HepG2 (cell line): ENCODE measurements around the gene SMOC1. TPM values are rescaled to one million over a fixed set of nuclear protein-coding genes. Genes with fewer than 3 reads are reported as not detected.

Source experiments
- ATAC-seq: fragments of 200-7000 bp; cut with Tn5 transposase; 3 replicates; pipeline ENCODE4 v1.9.1; 2020; ENCODE audit warnings: mild to moderate bottlenecking, moderate library complexity
- BruUV-seq: library from RNA; stranded (reverse); fragments of 400-500 nt; replicated peaks from 2 replicates; lab custom pipeline; 2021; lab: Mats Ljungman, UMichigan
- CTCF ChIA-PET: fragments of 300-600 bp; formaldehyde crosslinking; extraction: SDS; loops from one replicate; lab custom pipeline; 2021; ENCODE audit warnings: low total read pairs, inconsistent platforms, low intra/inter-chr PET ratio; lab: Yijun Ruan, JAX
- POLR2A ChIA-PET: fragments of 350-600 bp; sonication (Branson Sonifier 250); formaldehyde crosslinking; loops from one replicate; lab custom pipeline; 2020; ENCODE audit warnings: antibody characterized with exemption, inconsistent platforms; lab: Yijun Ruan, JAX
- DNase-seq: peaks from one replicate; pipeline ENCODE4 v3.0.0-alpha.2; 2015; ENCODE audit warnings: low spot score
- FAIRE-seq: peaks from 3 replicates; lab custom pipeline; 2011; peaks lifted over from hg19 to GRCh38; lab: Jason Lieb, UNC
- H2AFZ ChIP-seq: one replicate; pipeline ENCODE4 v1.6.1; 2011; ENCODE audit warnings: low read length, inconsistent platforms
- H3K27ac ChIP-seq: fragments of 300-600 bp; 3 replicates; pipeline ENCODE4 v1.8.0; 2011; ENCODE audit warnings: mixed run types, mild to moderate bottlenecking, mixed read lengths, low read length, inconsistent platforms; ENCODE audit not compliant: insufficient read depth; ENCODE audit errors: extremely low read length
- H3K27me3 ChIP-seq, 2 experiments: fragments of 200-600 bp in 1 of 2; 2 replicates in 1 of 2; 3 replicates in 1 of 2; pipeline versions ENCODE4 v1.6.0 to v1.8.0; 2011; ENCODE audit warnings: low read length in 2 of 2, mild to moderate bottlenecking in 2 of 2, moderate library complexity in 2 of 2, inconsistent platforms in 1 of 2; ENCODE audit not compliant: insufficient read depth in 2 of 2, control insufficient read depth in 1 of 2
- H3K36me3 ChIP-seq, 2 experiments: fragments of 200-600 bp in 1 of 2; replicated peaks in 1 of 2; 2 replicates in 1 of 2; 3 replicates in 1 of 2; pipeline versions ENCODE4 v1.5.1 to v1.8.0; 2011; ENCODE audit warnings: low read length in 2 of 2, inconsistent platforms in 1 of 2; ENCODE audit not compliant: insufficient read depth in 2 of 2, control insufficient read depth in 1 of 2
- H3K4me1 ChIP-seq: 2 replicates; pipeline ENCODE4 v1.5.1; 2012; ENCODE audit warnings: low read length, inconsistent platforms; ENCODE audit not compliant: insufficient read depth
- H3K4me2 ChIP-seq: 2 replicates; pipeline ENCODE4 v1.6.0; 2011; ENCODE audit warnings: low read depth, low read length, inconsistent platforms
- H3K4me3 ChIP-seq, 3 experiments: fragments of 200-600 bp in 1 of 3; sonication (generic), shearing (Covaris generic) in 1 of 3; replicated peaks in 1 of 3; 2 replicates each; pipeline ENCODE4 v1.5.1; 2011 to 2016; ENCODE audit warnings: low read length in 3 of 3, inconsistent platforms in 2 of 3, low read depth in 2 of 3, mild to moderate bottlenecking in 2 of 3, control low read depth in 1 of 3, mixed read lengths in 1 of 3; ENCODE audit not compliant: insufficient read depth in 1 of 3
- H3K79me2 ChIP-seq: one replicate; pipeline ENCODE4 v1.6.1; 2011; ENCODE audit warnings: low read length, inconsistent platforms; ENCODE audit not compliant: insufficient read depth
- H3K9ac ChIP-seq: 2 replicates; pipeline ENCODE4 v1.6.0; 2011; ENCODE audit warnings: mild to moderate bottlenecking, low read depth, low read length, inconsistent platforms; ENCODE audit not compliant: insufficient read depth
- H3K9me3 ChIP-seq: 2 replicates; pipeline ENCODE4 v1.5.1; 2012; ENCODE audit warnings: mild to moderate bottlenecking, low read length
- H4K20me1 ChIP-seq: 2 replicates; pipeline ENCODE4 v1.6.0; 2011; ENCODE audit warnings: inconsistent platforms, mild to moderate bottlenecking, low read length, moderate library complexity; ENCODE audit not compliant: insufficient read depth
- CEBPB ChIP-seq: IDR thresholded peaks from 2 replicates; pipeline ENCODE4 v1.6.1; 2011; ENCODE audit warnings: low read depth, low read length, improper control_type of control experiment, borderline replicate concordance
- CEBPG ChIP-seq: IDR thresholded peaks from 2 replicates; pipeline ENCODE4 v1.6.1; 2016
- FOSL2 ChIP-seq: sonication (generic); formaldehyde crosslinking; IDR thresholded peaks from 2 replicates; pipeline ENCODE4 v1.4.0; 2020; ENCODE audit warnings: missing genetic modification reagents
- GATAD2A ChIP-seq: IDR thresholded peaks from 2 replicates; pipeline ENCODE4 v1.6.1; 2016
- NCOA2 ChIP-seq: sonication (generic); formaldehyde crosslinking; IDR thresholded peaks from 2 replicates; pipeline ENCODE4 v1.8.0; 2022; ENCODE audit warnings: inconsistent platforms
- TFE3 ChIP-seq: IDR thresholded peaks from 2 replicates; pipeline ENCODE4 v1.6.1; 2016
- ZNF577 ChIP-seq: sonication (generic); formaldehyde crosslinking; IDR thresholded peaks from 2 replicates; pipeline ENCODE4 v1.4.0; 2020; ENCODE audit warnings: mild to moderate bottlenecking, low read depth, missing genetic modification reagents, borderline replicate concordance
- ZNF782 ChIP-seq: sonication (generic); formaldehyde crosslinking; IDR thresholded peaks from 2 replicates; pipeline ENCODE4 v1.4.0; 2020; ENCODE audit warnings: missing genetic modification reagents, mild to moderate bottlenecking, borderline replicate concordance
- WGBS: methylation state at CpG from one replicate; pipeline ENCODE4 v1.1.6; 2017; ENCODE audit warnings: low lambda C conversion rate; 5-methylcytosine and 5-hydroxymethylcytosine counted together
- in situ Hi-C: cut with HindIII; loops from 2 replicates; pipeline ENCODE4 v1.10.0; 2017; ENCODE audit warnings: low pct_unique_long_range_greater_than_20kb; ENCODE audit not compliant: extremely low pct_ligation_motif_present
- intact Hi-C: fragments of 100-400 bp; cut with micrococcal nuclease; formaldehyde crosslinking; loops from one replicate; pipeline ENCODE4 v1.10.0; 2022; ENCODE audit not compliant: unreplicated experiment
- polyA plus RNA-seq, 8 experiments: library from polyadenylated mRNA; depleted of rRNA in 3 of 8; stranded (reverse) in 7 of 8; unstranded in 1 of 8; fragments of >200 nt; fragmentation: Illumina TruSeq in 4 of 8; extraction: Trizol in 4 of 8; gene quantifications; 2 replicates each; pipeline versions ENCODE4 v1.2.1 to v1.2.3, GENCODE V29; 2011 to 2016; ENCODE audit warnings: low read depth in 4 of 8, missing spikeins in 1 of 8, mixed read lengths in 1 of 8; ENCODE audit not compliant: insufficient read depth in 1 of 8
- total RNA-seq, 5 experiments: library from RNA; depleted of rRNA; stranded (reverse); fragments of >200 nt; fragmentation: Illumina TruSeq; extraction: Trizol; gene quantifications; 2 replicates each; pipeline ENCODE4 v1.2.3, GENCODE V29; 2016; ENCODE audit warnings: low read depth in 1 of 5

SMOC1 gene
- total and polyA plus RNA-seq, 2 of the 13 experiments (the other 11 are each of a cell fraction or from before 2014, with no cell fraction given), result 17.8 to 35.6 TPM

DNA sequence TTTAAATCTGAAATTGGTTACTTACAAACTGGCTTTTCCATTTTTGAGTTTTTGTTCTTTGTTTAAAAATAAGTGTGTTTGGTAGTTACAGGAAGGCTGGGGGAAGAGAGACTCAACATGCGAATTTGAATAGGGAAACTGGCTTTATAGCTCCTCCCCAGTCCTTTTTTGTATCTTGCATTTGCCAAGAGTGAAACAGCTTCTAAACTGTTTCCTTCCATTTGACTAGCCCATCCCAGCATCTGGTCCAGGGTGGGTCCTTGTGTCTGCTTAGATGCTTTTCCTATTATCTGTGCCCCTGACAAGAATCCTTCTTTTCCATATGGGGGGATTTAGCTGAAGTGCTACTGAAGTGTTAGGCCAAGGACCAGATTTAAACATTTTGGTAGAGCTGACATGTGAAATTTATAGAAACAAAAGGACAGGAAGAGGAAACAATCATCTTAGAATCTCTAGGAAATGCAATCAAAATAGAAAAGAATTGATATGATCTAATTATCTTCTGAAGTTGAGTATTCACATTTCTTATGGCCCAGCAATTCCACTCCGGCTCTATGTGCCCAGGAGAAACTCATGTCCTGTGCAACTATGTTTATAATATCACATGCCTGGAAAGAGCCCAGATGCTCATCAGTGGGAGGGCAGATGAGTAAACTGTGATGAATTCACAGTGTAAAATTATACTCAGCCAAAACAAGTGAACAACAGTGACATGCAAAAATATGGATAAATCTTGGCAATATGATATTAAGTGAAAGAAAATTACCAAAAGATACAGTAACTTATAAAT is 7.4 kb downstream of the SMOC1 start:
- Histone ChIP-seq H3K36me3 (no peaks in the 10 kb centered on the region), H3K4me2 (no peak overlapping the region; the same call in 1 of the 2 replicates), H2AFZ (no peak overlapping the region), H4K20me1 (no peaks in the 10 kb centered on the region; the same call in none of the 2 replicates), H3K9ac (no peak overlapping the region), H3K4me3 (no peak overlapping the region), H3K9me3 (peaks cover 8% of the 10 kb centered on the region), H3K27ac (peak overlapping the region; percentile 86), H3K79me2 (peaks cover 81% of the 10 kb centered on the region), H3K27me3 (no peaks in the 10 kb centered on the region), H3K4me1 (peaks cover 58% of the 10 kb centered on the region)
- BruUV-seq, result no TSS peak
- DNase-seq (no peak), FAIRE-seq (no peak), ATAC-seq (no peak)
- intact Hi-C loops (loop anchor here (10.0 kb wide), 1 partner anchor 72 kb away; no protein-coding TSS in a partner anchor), in situ Hi-C loops (no loop called here)
- ChIA-PET CTCF (no interaction called here), POLR2A (interaction anchor here (1.0 to 3.3 kb wide), 3 partner anchors 8 to 78 kb away, joined by 4 to 148 read pairs (median 6); partner anchors contain the start of gene SMOC1)
- WGBS, result 71% methylated on average over 2 of the region's 2 CpGs
- peak; percentile 22; the same call in 1 of the 2 replicates for TF ChIP-seq GATAD2A
- peak; percentile 22; the same call in 1 of the 2 replicates for TF ChIP-seq FOSL2
- TF ChIP-seq NCOA2 (CRISPR knock-in tag), result no peak
- TF ChIP-seq TFE3 (CRISPR knock-in tag), result peak; percentile 26; the same call in 1 of the 2 replicates
- peak; percentile 58; the same call in 1 of the 2 replicates for TF ChIP-seq CEBPB
- no peak for TF ChIP-seq ZNF782
- TF ChIP-seq ZNF577 (CRISPR knock-in tag), result no peak
- 0 out of 2 replicates have a peak, but pooled peaks have one; percentile 20 for TF ChIP-seq CEBPG (CRISPR knock-in tag)
